ENCODE results near the gene AP3D1. TPM values are rescaled to one million over a fixed set of nuclear protein-coding genes. Genes with fewer than 3 reads are reported as not detected.

AP3D1 gene
- total and polyA plus RNA-seq, 9 of the 15 experiments (the other 6 are each of a cell fraction or from before 2014, with no cell fraction given), result 1.2 to 86.1 (median 35.9) TPM

- POLR2A ChIA-PET, result interaction anchor here (0.6 to 2.0 kb wide), 2 partner anchors 11 to 48 kb away, joined by 3 to 8 read pairs; no protein-coding TSS in a partner anchor
- Histone ChIP-seq H3K9me1 (ENCODE audit: control insufficient read depth, insufficient read depth, low read length) (peaks cover 19% of the 10 kb centered on the region), H3K4me1 (replicated peaks in 1 of 2; ENCODE audit: control insufficient read depth in 2 of 2, insufficient read depth in 2 of 2, low read length in 2 of 2) (peaks cover 60 to 88% of the 10 kb centered on the region in 2 experiments), H3K27me3 (ENCODE audit: control insufficient read depth in 2 of 2, insufficient read depth in 2 of 2, low read length in 2 of 2) (no peaks in the 10 kb centered on the region), H3K4me2 (ENCODE audit: insufficient read depth, low read length) (no peak overlapping the region; the same call in 1 of the 2 replicates), H3K79me2 (ENCODE audit: control insufficient read depth, insufficient read depth, low read length) (peaks cover 87% of the 10 kb centered on the region), H3K9ac (ENCODE audit: insufficient read depth in 1 of 2, low read depth in 2 of 2, low read length in 2 of 2) (peak overlapping the region; percentile 10 to 76; a peak in 2 of 4 replicates), H3K36me3 (ENCODE audit: control insufficient read depth, insufficient read depth, low read length) (peaks cover 19% of the 10 kb centered on the region; the same call in 2 of the 3 replicates), H4K20me1 (replicated peaks; ENCODE audit: control insufficient read depth, insufficient read depth, low read length) (peaks cover 47% of the 10 kb centered on the region), H2AFZ (ENCODE audit: low read depth, low read length) (no peak overlapping the region), H3K4me3 (no peak overlapping the region), H3K27ac (ENCODE audit: extremely low read depth, low read depth, low read length) (peak overlapping the region; percentile 31; the same call in 1 of the 3 replicates), H3K9me3 (replicated peaks; ENCODE audit: control insufficient read depth, insufficient read depth, low read depth, low read length) (no peaks in the 10 kb centered on the region)
- CTCF ChIA-PET (ENCODE audit: low intra/inter-chr PET ratio), result no interaction called here
- in situ Hi-C loops (cut with MboI), result no loop called here
- BruUV-seq (replicated peaks), result TSS peak; percentile 9
- 80% methylated on average over 27 of the region's 35 CpGs for WGBS (ENCODE audit: insufficient coverage, low coverage, missing lambda C conversion rate)
- ATAC-seq (no peak), FAIRE-seq (no peak), DNase-seq (ENCODE audit: extremely low read depth in 1 of 4, low spot score in 3 of 4) (peak in 1 of 4 experiments; percentile 4)
- intact Hi-C loops (cut with micrococcal nuclease), result loop anchor here (10.0 kb wide), 1 partner anchor 98 kb away; no protein-coding TSS in a partner anchor
- TF ChIP-seq RBFOX2 (IDR thresholded peaks at IDR 0.05; ENCODE audit: low read depth, low read length), result peak; percentile 50
- TF ChIP-seq ZNF24 (IDR thresholded peaks at IDR 0.05), result no peak
- no peak for TF ChIP-seq FOXO4 (CRISPR knock-in tag; IDR thresholded peaks at IDR 0.05)
- TF ChIP-seq HIVEP1 (CRISPR knock-in tag; IDR thresholded peaks at IDR 0.05), result no peak
- TF ChIP-seq ZNF592 (IDR thresholded peaks at IDR 0.05), result peak; percentile 31; the same call in 1 of the 2 replicates
- TF ChIP-seq ZNF354B (CRISPR knock-in tag; IDR thresholded peaks at IDR 0.05), result no peak
- no peak for TF ChIP-seq BDP1 (IDR thresholded peaks at IDR 0.05; ENCODE audit: insufficient read depth, insufficient read length)
- no peak for TF ChIP-seq ZBTB7A (IDR thresholded peaks at IDR 0.05; ENCODE audit: borderline replicate concordance, control insufficient read depth, low read depth, low read length)
- no peak for TF ChIP-seq E2F3 (CRISPR knock-in tag; IDR thresholded peaks at IDR 0.05)
- TF ChIP-seq PYGO2 (tag; IDR thresholded peaks at IDR 0.05), result no peak
- no peak for TF ChIP-seq SMARCB1 (IDR thresholded peaks at IDR 0.05; ENCODE audit: insufficient read length, low read depth)
- peak; percentile 61 for TF ChIP-seq ZNF316 (IDR thresholded peaks at IDR 0.05)
- no peak for TF ChIP-seq CBFB (CRISPR knock-in tag; IDR thresholded peaks at IDR 0.05)
- no peak for TF ChIP-seq ZNF124 (CRISPR knock-in tag; IDR thresholded peaks at IDR 0.05)
- TF ChIP-seq SIN3B (IDR thresholded peaks at IDR 0.05; ENCODE audit: low read depth), result no peak
- TF ChIP-seq C11orf30 (IDR thresholded peaks at IDR 0.05; ENCODE audit: low read depth), result peak; percentile 45
These were observed 15.7 kb upstream of the AP3D1 start for GRCh38 chr19:2166741-2167738.
